Measurements from ENCODE around the gene METTL17.
"Not testable (repeated sequence)": the region's sequence is repeated elsewhere in the genome, so short reads cannot be mapped to it uniquely, and the experiment has no call there.

METTL17 gene

GRCh38 chr14:21039585-21040369 is 50.0 kb downstream of the METTL17 start:
- Histone ChIP-seq H2AFZ (ENCODE audit: low read depth) (peak overlapping the region; percentile 29; the same call in 1 of the 2 replicates), H3K9ac (no peak overlapping the region), H3K4me3 (IDR thresholded peaks at IDR 0.05; ENCODE audit: insufficient read depth, low read depth, low read length) (no peak overlapping the region), H3K79me2 (ENCODE audit: insufficient read depth, low read depth) (no peaks in the 10 kb centered on the region), H4K20me1 (ENCODE audit: insufficient read depth) (no peaks in the 10 kb centered on the region), H3K4me2 (no peak overlapping the region), H3K36me3 (ENCODE audit: insufficient read depth) (no peaks in the 10 kb centered on the region), H3K27me3 (ENCODE audit: insufficient read depth, low read depth) (no peaks in the 10 kb centered on the region), H3K27ac (no peak overlapping the region), H3K4me1 (ENCODE audit: low read depth, poor library complexity, severe bottlenecking) (no peaks in the 10 kb centered on the region)
- peak; percentile 52 for TF ChIP-seq CTCF (conservative IDR thresholded peaks at IDR 0.05; ENCODE audit: low read depth, low read length)

DNA sequence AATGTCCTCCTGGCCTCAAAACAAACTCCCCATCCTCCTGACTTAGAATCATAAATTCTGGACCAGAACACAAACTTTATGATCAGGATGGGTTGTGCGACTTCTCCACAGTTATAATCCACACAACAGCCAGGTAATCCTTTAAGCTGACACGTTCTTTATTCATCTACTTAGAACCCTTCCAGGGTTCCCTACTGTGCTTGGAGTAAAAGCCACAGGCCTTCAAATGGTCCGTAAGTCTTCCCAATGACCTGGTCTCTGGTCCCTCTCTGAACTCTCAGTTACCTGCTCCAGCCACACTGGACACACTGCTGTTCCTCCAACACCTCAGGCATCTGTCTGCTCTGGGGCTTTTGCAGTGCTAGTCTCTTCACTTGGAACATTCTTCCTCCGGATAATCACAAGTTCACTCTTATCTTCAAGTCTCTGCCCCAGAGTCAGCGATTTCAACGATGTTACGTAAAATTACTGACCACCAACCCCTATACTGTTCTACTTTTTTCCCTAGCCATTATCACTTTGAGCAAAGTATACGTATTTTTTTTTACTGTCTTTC is 50.7 kb downstream of the METTL17 start:
- Histone ChIP-seq H4K20me1 (ENCODE audit: insufficient read depth) (no peaks in the 10 kb centered on the region), H3K4me1 (ENCODE audit: low read depth, poor library complexity, severe bottlenecking) (no peaks in the 10 kb centered on the region), H3K27ac (no peak overlapping the region), H3K27me3 (ENCODE audit: insufficient read depth, low read depth) (no peaks in the 10 kb centered on the region), H3K4me3 (IDR thresholded peaks at IDR 0.05; ENCODE audit: insufficient read depth, low read depth, low read length) (no peak overlapping the region), H3K9ac (no peak overlapping the region), H2AFZ (ENCODE audit: low read depth) (no peak overlapping the region), H3K36me3 (ENCODE audit: insufficient read depth) (no peaks in the 10 kb centered on the region), H3K79me2 (ENCODE audit: insufficient read depth, low read depth) (no peaks in the 10 kb centered on the region), H3K4me2 (no peak overlapping the region)
- TF ChIP-seq CTCF (conservative IDR thresholded peaks at IDR 0.05; ENCODE audit: low read depth, low read length), result no peak

DNA sequence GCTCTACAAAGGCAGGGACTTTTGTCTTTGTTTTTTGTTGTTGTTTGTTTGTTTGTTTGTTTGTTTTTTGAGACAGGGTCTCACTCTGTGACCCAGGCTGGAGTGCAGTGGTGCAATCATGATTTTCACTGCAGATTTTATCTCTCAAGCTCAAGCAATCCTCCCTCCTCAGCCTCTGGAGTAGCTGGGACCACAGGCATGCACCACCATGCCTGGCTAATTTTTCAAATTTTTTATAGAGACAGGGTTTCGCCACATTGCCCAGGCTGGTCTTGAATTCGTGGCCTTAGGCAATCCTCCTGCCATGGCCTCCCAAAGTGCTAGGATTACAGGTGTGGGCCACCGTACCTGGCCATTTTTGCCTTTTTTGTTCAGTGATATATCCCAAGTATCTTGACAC is 51.2 kb downstream of the METTL17 start:
- not testable (repeated sequence) for H3K4me3 ChIP-seq (IDR thresholded peaks at IDR 0.05; ENCODE audit: insufficient read depth, low read depth, low read length); H3K27ac ChIP-seq; H3K79me2 ChIP-seq (ENCODE audit: insufficient read depth, low read depth); H3K27me3 ChIP-seq (ENCODE audit: insufficient read depth, low read depth); H2AFZ ChIP-seq (ENCODE audit: low read depth); H3K9ac ChIP-seq; H3K4me2 ChIP-seq; H3K4me1 ChIP-seq (ENCODE audit: low read depth, poor library complexity, severe bottlenecking); H3K36me3 ChIP-seq (ENCODE audit: insufficient read depth); H4K20me1 ChIP-seq (ENCODE audit: insufficient read depth)

DNA sequence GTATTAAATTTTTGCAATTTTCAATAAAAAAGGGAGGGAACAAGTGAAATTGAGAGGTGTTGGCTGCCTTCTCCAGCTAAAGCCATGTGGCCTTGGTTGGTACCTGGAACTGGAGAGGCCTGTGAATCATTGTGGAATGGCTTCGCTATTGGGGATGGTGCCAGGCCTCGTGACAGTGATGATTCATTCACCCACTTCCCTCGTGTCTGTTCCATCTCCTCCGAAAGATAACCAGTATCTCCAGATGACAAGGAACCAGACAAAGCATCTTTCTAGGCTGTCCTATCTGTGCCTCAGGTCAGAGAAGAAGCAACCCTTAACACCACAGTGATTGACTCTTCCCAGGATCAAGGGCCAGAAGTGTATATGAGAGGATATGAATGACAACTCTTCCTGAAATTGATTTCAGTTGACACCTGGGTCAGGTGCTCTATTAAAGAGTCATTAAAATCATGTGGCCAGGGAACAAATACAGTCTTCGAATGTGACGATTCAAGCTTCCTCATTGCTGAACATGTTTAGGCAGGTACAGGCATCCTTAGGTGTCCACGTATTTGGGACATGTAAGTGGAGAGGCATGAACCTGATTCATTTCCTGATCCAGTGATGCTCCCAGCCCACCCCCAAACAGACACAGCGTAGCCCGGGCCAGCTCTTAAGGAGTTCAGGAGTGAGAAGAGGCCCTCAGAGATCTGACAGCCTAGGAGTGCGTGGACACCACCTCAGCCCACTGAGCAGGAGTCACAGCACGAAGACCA is 52.1 kb downstream of the METTL17 start, which contains the start of gene RNASE7:
RNASE7 (plus strand) TSS at position 687 of the 758 bp plus-strand sequence. CDS start 631 bp downstream, outside the sequence.
- Histone ChIP-seq H3K4me2 (no peak within 1 kb of the TSS), H2AFZ (ENCODE audit: low read depth) (no peak within 1 kb of the TSS), H4K20me1 (ENCODE audit: insufficient read depth) (no peaks in the 10 kb centered on the region), H3K4me3 (IDR thresholded peaks at IDR 0.05; ENCODE audit: insufficient read depth, low read depth, low read length) (no peak within 1 kb of the TSS), H3K27ac (no peak within 1 kb of the TSS), H3K79me2 (ENCODE audit: insufficient read depth, low read depth) (no peaks in the 10 kb centered on the region), H3K4me1 (ENCODE audit: low read depth, poor library complexity, severe bottlenecking) (no peaks in the 10 kb centered on the region), H3K27me3 (ENCODE audit: insufficient read depth, low read depth) (no peaks in the 10 kb centered on the region), H3K9ac (no peak within 1 kb of the TSS), H3K36me3 (ENCODE audit: insufficient read depth) (no peaks in the 10 kb centered on the region)
- no peak for TF ChIP-seq CTCF (conservative IDR thresholded peaks at IDR 0.05; ENCODE audit: low read depth, low read length)
